ENCODE measurements around the gene FAM20A. TPM values are rescaled to one million over a fixed set of nuclear protein-coding genes. Genes with fewer than 3 reads are reported as not detected.

FAM20A gene
- total and polyA plus RNA-seq, 2 experiments from 2014 or later = 15.6 to 15.9 TPM

DNA sequence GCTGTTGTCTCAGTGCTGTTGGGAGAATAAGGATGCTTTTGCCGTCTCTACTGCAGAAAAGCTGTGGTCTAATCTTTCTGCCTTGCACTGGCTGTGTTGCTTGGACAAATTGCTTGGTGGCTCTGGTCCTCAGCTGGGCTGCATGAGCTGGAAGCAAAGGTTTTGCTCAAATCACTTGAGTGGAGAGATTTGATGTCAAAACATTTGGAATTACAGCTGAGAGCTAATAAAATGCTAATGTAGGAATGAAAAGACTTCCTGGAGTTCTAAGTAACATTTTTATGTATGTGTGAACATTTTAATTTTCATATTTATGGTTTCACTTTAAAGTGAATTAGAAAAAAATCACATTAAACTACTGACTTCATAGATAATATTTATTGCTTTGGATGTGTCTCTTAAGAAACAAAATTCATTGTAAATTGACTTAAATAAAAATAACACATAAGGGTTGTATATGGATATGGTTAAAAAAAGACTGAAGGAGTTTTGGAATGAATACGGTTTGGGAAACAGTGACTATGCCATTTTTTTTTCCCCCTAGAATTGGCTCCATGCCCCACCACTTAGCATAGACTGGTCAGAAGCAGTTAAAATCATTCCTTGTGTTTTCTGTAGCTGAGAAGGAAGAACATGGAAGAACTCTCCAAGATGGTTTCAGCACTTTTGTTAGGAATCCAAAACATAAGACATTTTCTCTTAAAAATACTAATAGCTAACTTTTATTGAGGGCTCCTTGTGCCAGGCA, 39.2 kb upstream of the FAM20A start:
- H3K36me3 ChIP-seq = no peaks in the 10 kb centered on the region
- no peak overlapping the region for H3K4me3 ChIP-seq
- TF ChIP-seq, protein P1, sequence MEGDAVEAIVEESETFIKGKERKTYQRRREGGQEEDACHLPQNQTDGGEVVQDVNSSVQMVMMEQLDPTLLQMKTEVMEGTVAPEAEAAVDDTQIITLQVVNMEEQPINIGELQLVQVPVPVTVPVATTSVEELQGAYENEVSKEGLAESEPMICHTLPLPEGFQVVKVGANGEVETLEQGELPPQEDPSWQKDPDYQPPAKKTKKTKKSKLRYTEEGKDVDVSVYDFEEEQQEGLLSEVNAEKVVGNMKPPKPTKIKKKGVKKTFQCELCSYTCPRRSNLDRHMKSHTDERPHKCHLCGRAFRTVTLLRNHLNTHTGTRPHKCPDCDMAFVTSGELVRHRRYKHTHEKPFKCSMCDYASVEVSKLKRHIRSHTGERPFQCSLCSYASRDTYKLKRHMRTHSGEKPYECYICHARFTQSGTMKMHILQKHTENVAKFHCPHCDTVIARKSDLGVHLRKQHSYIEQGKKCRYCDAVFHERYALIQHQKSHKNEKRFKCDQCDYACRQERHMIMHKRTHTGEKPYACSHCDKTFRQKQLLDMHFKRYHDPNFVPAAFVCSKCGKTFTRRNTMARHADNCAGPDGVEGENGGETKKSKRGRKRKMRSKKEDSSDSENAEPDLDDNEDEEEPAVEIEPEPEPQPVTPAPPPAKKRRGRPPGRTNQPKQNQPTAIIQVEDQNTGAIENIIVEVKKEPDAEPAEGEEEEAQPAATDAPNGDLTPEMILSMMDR (IDR thresholded peaks at IDR 0.05; ENCODE audit: low read depth, low read length) = no peak
- H3K27ac ChIP-seq = no peak overlapping the region
- no peaks in the 10 kb centered on the region for H3K9me3 ChIP-seq (ENCODE audit: low read depth)
- DNase-seq (ENCODE audit: low read depth in 1 of 2, low spot score in 1 of 2) = peak in 1 of 2 donors; percentile 67
- peaks cover 14% of the 10 kb centered on the region for H3K4me1 ChIP-seq (ENCODE audit: low read depth)
- H3K27me3 ChIP-seq = no peaks in the 10 kb centered on the region

DNA sequence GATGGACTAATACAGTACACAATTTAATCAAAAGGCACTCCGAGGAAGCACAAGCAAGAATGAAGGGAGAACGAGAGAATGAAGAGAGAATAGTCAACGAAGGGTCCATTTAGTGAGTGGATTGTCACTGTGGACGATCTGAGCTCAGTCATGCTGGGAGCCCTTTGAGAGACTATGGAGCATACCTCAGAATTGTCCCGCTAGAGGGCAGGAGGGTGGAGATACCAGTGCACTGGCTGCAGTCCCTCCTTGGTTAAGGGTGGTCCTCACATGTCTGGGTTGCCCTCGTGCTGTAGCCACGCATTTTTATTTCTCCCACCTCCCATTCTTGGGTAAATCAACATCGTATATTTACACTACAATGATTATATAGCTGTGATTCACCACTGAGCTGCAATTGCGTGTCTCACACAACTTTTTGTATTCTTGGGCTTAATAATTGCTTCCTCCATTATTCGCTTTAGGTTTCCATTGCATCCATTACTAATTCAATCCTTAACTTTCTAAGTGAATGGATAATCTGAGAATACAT, 33.2 kb upstream of the FAM20A start:
- DNase-seq (ENCODE audit: low read depth in 1 of 2, low spot score in 1 of 2) = no peak
- Histone ChIP-seq H3K4me3 (no peak overlapping the region), H3K9me3 (ENCODE audit: low read depth) (no peaks in the 10 kb centered on the region), H3K27ac (no peak overlapping the region), H3K4me1 (ENCODE audit: low read depth) (no peaks in the 10 kb centered on the region), H3K36me3 (no peaks in the 10 kb centered on the region), H3K27me3 (no peaks in the 10 kb centered on the region)
- TF ChIP-seq, protein P1 (IDR thresholded peaks at IDR 0.05; ENCODE audit: low read depth, low read length) = no peak

DNA sequence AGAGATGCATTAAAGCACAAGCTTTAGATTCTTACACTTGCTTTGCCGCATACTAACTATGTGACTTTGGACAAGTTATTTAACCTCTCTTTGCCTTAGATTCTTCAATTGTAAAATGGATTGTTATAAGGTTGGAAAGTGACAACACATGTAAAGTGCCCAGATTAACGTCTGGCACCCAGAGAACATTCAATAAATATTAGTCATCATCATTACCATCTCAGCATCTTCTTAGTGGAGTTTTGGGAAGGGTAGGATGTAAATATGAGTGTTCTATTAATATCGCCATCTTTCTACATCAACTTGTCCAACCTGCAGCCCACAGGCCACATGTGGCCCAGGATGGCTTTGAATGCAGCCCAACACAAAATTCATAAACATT, 27.4 kb upstream of the FAM20A start:
- Histone ChIP-seq H3K4me1 (ENCODE audit: low read depth) (peaks cover 13% of the 10 kb centered on the region), H3K27ac (peak overlapping the region; percentile 73), H3K27me3 (no peaks in the 10 kb centered on the region), H3K4me3 (no peak overlapping the region), H3K9me3 (ENCODE audit: low read depth) (no peaks in the 10 kb centered on the region), H3K36me3 (no peaks in the 10 kb centered on the region)
- TF ChIP-seq, protein P1 (IDR thresholded peaks at IDR 0.05; ENCODE audit: low read depth, low read length) = no peak
- DNase-seq (ENCODE audit: low read depth in 1 of 2, low spot score in 1 of 2) = no peak

DNA sequence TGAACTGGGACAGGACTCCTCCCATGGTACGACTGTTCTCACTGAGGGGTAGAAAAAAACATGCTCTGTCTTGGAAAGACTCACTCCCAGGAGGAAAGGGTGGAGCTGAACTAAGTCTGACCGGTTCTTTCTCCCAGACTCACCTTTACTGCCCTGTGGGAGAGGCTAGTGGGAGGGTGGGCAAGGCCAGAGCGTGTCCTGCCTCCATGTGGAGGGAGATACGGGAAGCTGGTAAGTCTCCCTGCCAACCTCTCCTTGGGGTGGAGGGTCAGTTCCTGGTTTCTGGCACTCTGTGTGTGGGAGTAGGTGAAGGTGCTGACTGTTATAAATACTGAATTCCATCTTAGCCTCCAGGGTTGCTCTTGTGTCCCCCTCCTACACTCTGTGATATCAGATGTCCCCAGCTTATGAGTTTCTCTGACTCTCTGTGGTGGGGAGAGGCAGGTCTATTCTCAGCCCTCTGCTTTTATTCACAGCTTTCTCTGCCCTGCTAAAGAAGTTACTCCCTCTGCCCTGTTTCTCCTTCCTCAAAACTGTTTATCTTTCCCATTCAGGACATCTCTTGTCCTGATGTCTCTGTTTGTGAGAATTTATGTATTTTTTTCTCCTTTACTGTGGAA, 26.9 kb upstream of the FAM20A start:
- Histone ChIP-seq H3K27me3 (no peaks in the 10 kb centered on the region), H3K36me3 (no peaks in the 10 kb centered on the region), H3K9me3 (ENCODE audit: low read depth) (no peaks in the 10 kb centered on the region), H3K27ac (peak overlapping the region; percentile 73), H3K4me3 (no peak overlapping the region), H3K4me1 (ENCODE audit: low read depth) (peaks cover 13% of the 10 kb centered on the region)
- TF ChIP-seq, protein P1 (IDR thresholded peaks at IDR 0.05; ENCODE audit: low read depth, low read length) = no peak
- DNase-seq (ENCODE audit: low read depth in 1 of 2, low spot score in 1 of 2) = peak; percentile 24 to 27

DNA sequence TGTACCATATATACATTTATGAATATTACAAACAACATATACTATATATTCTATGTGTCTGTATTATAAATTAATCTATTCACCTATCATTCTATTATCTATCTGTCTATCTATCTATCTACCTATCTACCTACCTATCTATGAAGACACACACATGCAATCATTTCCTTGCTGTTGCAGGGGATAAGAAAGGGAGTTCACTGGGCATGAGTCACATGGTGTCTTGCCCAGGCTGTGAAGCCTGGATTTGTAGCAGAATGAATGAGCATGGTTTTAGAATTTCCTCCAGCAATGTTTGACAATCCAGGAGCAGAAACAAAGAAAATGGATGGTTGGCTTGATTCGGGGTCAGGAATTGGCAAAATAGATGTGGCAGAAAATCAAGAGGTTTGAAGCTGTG, 23.2 kb upstream of the FAM20A start:
- DNase-seq (ENCODE audit: low read depth in 1 of 2, low spot score in 1 of 2) = no peak
- Histone ChIP-seq H3K4me3 (no peak overlapping the region), H3K4me1 (ENCODE audit: low read depth) (peaks cover 13% of the 10 kb centered on the region), H3K27me3 (no peaks in the 10 kb centered on the region), H3K27ac (no peak overlapping the region), H3K9me3 (ENCODE audit: low read depth) (no peaks in the 10 kb centered on the region), H3K36me3 (no peaks in the 10 kb centered on the region)
- TF ChIP-seq, protein P1 (IDR thresholded peaks at IDR 0.05; ENCODE audit: low read depth, low read length) = no peak
